Gastroesophageal sphincter (tissue), 2 donors: ENCODE measurements around the gene ACKR3.

Experiments
- EP300 ChIP-seq: sonication (generic); formaldehyde crosslinking; IDR thresholded peaks from one replicate; pipeline ENCODE4 v1.6.1; 2017; ENCODE audit warnings: antibody characterized with exemption, mild to moderate bottlenecking
- POLR2AphosphoS5 ChIP-seq: sonication (generic); formaldehyde crosslinking; IDR thresholded peaks from one replicate; pipeline ENCODE4 v1.6.1; 2017; ENCODE audit warnings: antibody characterized with exemption

DNA sequence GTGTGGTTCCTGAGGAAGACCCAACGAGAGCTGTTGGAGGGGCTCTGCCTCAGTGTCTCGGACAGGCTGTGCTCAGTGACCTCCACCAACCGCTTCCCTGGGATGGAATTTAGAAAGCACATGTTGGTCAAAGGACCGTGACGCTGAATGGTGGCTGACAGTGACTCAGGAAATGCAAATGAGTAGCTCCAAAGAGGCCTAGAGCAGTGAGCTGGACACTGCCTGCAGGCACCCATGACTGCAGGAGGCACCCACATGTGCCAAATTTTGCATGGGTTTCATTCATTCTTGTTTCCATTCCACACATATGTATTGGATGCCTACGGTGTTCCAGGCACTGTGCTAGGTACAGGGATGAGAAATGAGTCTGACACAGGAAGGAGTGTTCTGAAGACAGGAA lies 46.4 kb downstream of the ACKR3 start:
- TF ChIP-seq EP300, result no peak
- no peak for TF ChIP-seq POLR2AphosphoS5
